B cell (primary cell): ENCODE results near the gene NAT10. TPM values are rescaled to one million over a fixed set of nuclear protein-coding genes. Genes with fewer than 3 reads are reported as not detected.

Source experiments
- ATAC-seq: fragments of 200-7000 bp; cut with Tn5 transposase; one replicate; pipeline ENCODE4 v1.10.0; 2021; ENCODE audit warnings: low read depth, mild to moderate bottlenecking, moderate number of reproducible peaks, moderate library complexity
- CTCF ChIA-PET: fragments of 350-600 bp; sonication (Branson Sonifier 250); formaldehyde crosslinking; loops from one replicate; lab custom pipeline; 2021; ENCODE audit warnings: antibody characterized with exemption, inconsistent platforms; lab: Charles Lee
- POLR2A ChIA-PET: fragments of 350-600 bp; sonication (Branson Sonifier 250); formaldehyde crosslinking; loops from one replicate; lab custom pipeline; 2021; ENCODE audit warnings: antibody characterized with exemption; lab: Charles Lee
- DNase-seq: peaks from one replicate; pipeline ENCODE4 v3.0.0; 2013
- H2AFZ ChIP-seq: 2 replicates; pipeline ENCODE4 v1.6.1; 2012; ENCODE audit warnings: mild to moderate bottlenecking, low read depth, low read length; ENCODE audit not compliant: insufficient read depth, poor library complexity, severe bottlenecking
- H3K27ac ChIP-seq, 2 donors: 1 replicate in 1 of 2; 2 replicates in 1 of 2; pipeline ENCODE4 v1.5.1; 2012 to 2013; ENCODE audit warnings: low read length in 2 of 2, mild to moderate bottlenecking in 2 of 2, moderate library complexity in 1 of 2
- H3K27me3 ChIP-seq, 4 experiments: fragments of 200-600 bp in 1 of 4; sonication (generic) in 1 of 4; replicated peaks in 1 of 4; 1 replicate in 2 of 4; 2 replicates in 2 of 4; pipeline versions ENCODE4 v1.6.1 to v1.7.0; 2013 to 2016; ENCODE audit warnings: low read length in 3 of 4, mild to moderate bottlenecking in 2 of 4, mixed read lengths in 1 of 4, moderate library complexity in 1 of 4; ENCODE audit not compliant: insufficient read depth in 4 of 4, control insufficient read depth in 3 of 4; ENCODE audit errors: control extremely low read depth in 1 of 4
- H3K36me3 ChIP-seq, 2 experiments: replicated peaks in 1 of 2; 1 replicate in 1 of 2; 2 replicates in 1 of 2; pipeline versions ENCODE4 v1.6.1 to v1.7.1; 2013; ENCODE audit warnings: low read length in 1 of 2; ENCODE audit not compliant: insufficient read depth in 2 of 2, control insufficient read depth in 1 of 2; ENCODE audit errors: control extremely low read depth in 1 of 2, extremely low read depth in 1 of 2
- H3K4me1 ChIP-seq, 2 donors: fragments of 200-600 bp in 1 of 2; sonication (generic) in 1 of 2; 1 replicate in 1 of 2; 2 replicates in 1 of 2; pipeline versions ENCODE4 v1.5.1 to v1.6.1; 2013 to 2017; ENCODE audit warnings: low read length in 2 of 2; ENCODE audit not compliant: control insufficient read depth in 2 of 2, insufficient read depth in 2 of 2
- H3K4me2 ChIP-seq: replicated peaks from 2 replicates; pipeline ENCODE3; 2012; ENCODE audit warnings: mild to moderate bottlenecking, low read depth, low read length; ENCODE audit not compliant: poor library complexity, severe bottlenecking
- H3K4me3 ChIP-seq, 5 experiments: fragments of 200-600 bp in 1 of 5; sonication (generic) in 1 of 5; 1 replicate in 3 of 5; 2 replicates in 2 of 5; pipeline versions ENCODE4 v1.5.1 to v1.7.0; 2011 to 2016; ENCODE audit warnings: low read length in 4 of 5, mild to moderate bottlenecking in 4 of 5, low read depth in 2 of 5, control low read depth in 1 of 5, moderate library complexity in 1 of 5; ENCODE audit not compliant: insufficient read depth in 1 of 5; ENCODE audit errors: control extremely low read depth in 1 of 5, extremely low read depth in 1 of 5
- H3K79me2 ChIP-seq: fragments of 200-600 bp; sonication (generic); one replicate; pipeline ENCODE4 v1.6.0; 2016; ENCODE audit warnings: low read length; ENCODE audit not compliant: control insufficient read depth, insufficient read depth
- H3K9ac ChIP-seq: fragments of 200-600 bp; sonication (generic); 2 replicates; pipeline ENCODE4 v1.6.1; 2017; ENCODE audit warnings: mild to moderate bottlenecking, low read length, moderate library complexity
- H3K9me3 ChIP-seq, 3 donors: one replicate each; pipeline versions ENCODE4 v1.6.1 to v1.7.1; 2013; ENCODE audit warnings: low read length in 2 of 3; ENCODE audit not compliant: control insufficient read depth in 2 of 3, insufficient read depth in 1 of 3; ENCODE audit errors: control extremely low read depth in 1 of 3
- H4K20me1 ChIP-seq: 2 replicates; pipeline ENCODE4 v1.6.0; 2012; ENCODE audit warnings: mild to moderate bottlenecking, low read length; ENCODE audit not compliant: insufficient read depth, control insufficient read depth, poor library complexity, severe bottlenecking
- H3K27ac Mint-ChIP-seq: one replicate; pipeline ENCODE4 v1.8.0; 2021; ENCODE audit warnings: mixed read lengths
- H3K27me3 Mint-ChIP-seq: one replicate; pipeline ENCODE4 v1.8.0; 2021; ENCODE audit warnings: mixed read lengths
- H3K4me1 Mint-ChIP-seq: one replicate; pipeline ENCODE4 v1.8.0; 2021; ENCODE audit warnings: mixed read lengths
- H3K4me3 Mint-ChIP-seq: one replicate; pipeline ENCODE4 v1.8.0; 2021; ENCODE audit warnings: mixed read lengths
- H3K9me3 Mint-ChIP-seq: one replicate; pipeline ENCODE4 v1.8.0; 2022; ENCODE audit warnings: mixed read lengths; ENCODE audit not compliant: insufficient read depth
- EZH2 ChIP-seq: IDR thresholded peaks from 2 replicates; pipeline ENCODE4 v1.6.1; 2012; ENCODE audit warnings: borderline replicate concordance, low read depth, mild to moderate bottlenecking, moderate library complexity, low read length; ENCODE audit not compliant: insufficient read depth, poor library complexity, severe bottlenecking
- WGBS: methylation state at CpG from one replicate; pipeline ENCODE4 v1.1.5; 2013; ENCODE audit warnings: missing lambda C conversion rate; ENCODE audit not compliant: insufficient coverage; 5-methylcytosine and 5-hydroxymethylcytosine counted together
- intact Hi-C: fragments of 100-400 bp; cut with micrococcal nuclease; formaldehyde crosslinking; loops from one replicate; pipeline ENCODE4 v1.10.0; 2022
- polyA plus RNA-seq: library from polyadenylated mRNA; depleted of rRNA; stranded (reverse); fragments of >200 nt; gene quantifications from 2 replicates; pipeline ENCODE4 v1.2.3, GENCODE V29; 2012
- total RNA-seq, 2 donors: library from RNA; stranded (reverse); fragments of 120-200 nt in 1 of 2; gene quantifications; 1 replicate in 1 of 2; 2 replicates in 1 of 2; pipeline versions ENCODE4 v1.2.3 to v1.2.4, GENCODE V29; 2013 to 2022
- TF ChIP-seq, protein P1 (sequence below): fragments of 200-600 bp; IDR thresholded peaks from one replicate; pipeline ENCODE4 v1.8.0; 2022; ENCODE audit warnings: antibody characterized with exemption, mild to moderate bottlenecking

Gene NAT10
- total and polyA plus RNA-seq, 2 donors (not counting 1 experiment from before 2014, with no cell fraction given) = 24.9 to 73.5 TPM

GRCh38 chr11:34178209-34178821, 72.9 kb downstream of the NAT10 start:
- Histone ChIP-seq H3K27me3 (peaks cover 0 to 6% (median 0%) of the 10 kb centered on the region in 4 experiments), H3K9me3 (no peaks in the 10 kb centered on the region), H2AFZ (no peak overlapping the region), H3K4me2 (no peak overlapping the region), H3K9ac (no peak overlapping the region), H4K20me1 (no peaks in the 10 kb centered on the region), H3K79me2 (no peaks in the 10 kb centered on the region), H3K4me1 (peaks cover 0 to 11% of the 10 kb centered on the region in 2 donors), H3K4me3 (no peak overlapping the region), H3K27ac (no peak overlapping the region), H3K36me3 (no peaks in the 10 kb centered on the region)
- no peaks in the 10 kb centered on the region for H3K9me3 Mint-ChIP-seq
- no peak overlapping the region for H3K4me3 Mint-ChIP-seq
- no peak overlapping the region for H3K27ac Mint-ChIP-seq
- ChIA-PET POLR2A (interaction anchor here (0.6 kb wide), 1 partner anchor 69 kb away, joined by 5 read pairs; no protein-coding TSS in a partner anchor), CTCF (interaction anchor here (0.7 to 1.9 kb wide), 6 partner anchors 19 to 184 kb away, joined by 3 to 9 read pairs (median 4); partner anchors contain the start of gene ABTB2)
- TF ChIP-seq, protein P1, sequence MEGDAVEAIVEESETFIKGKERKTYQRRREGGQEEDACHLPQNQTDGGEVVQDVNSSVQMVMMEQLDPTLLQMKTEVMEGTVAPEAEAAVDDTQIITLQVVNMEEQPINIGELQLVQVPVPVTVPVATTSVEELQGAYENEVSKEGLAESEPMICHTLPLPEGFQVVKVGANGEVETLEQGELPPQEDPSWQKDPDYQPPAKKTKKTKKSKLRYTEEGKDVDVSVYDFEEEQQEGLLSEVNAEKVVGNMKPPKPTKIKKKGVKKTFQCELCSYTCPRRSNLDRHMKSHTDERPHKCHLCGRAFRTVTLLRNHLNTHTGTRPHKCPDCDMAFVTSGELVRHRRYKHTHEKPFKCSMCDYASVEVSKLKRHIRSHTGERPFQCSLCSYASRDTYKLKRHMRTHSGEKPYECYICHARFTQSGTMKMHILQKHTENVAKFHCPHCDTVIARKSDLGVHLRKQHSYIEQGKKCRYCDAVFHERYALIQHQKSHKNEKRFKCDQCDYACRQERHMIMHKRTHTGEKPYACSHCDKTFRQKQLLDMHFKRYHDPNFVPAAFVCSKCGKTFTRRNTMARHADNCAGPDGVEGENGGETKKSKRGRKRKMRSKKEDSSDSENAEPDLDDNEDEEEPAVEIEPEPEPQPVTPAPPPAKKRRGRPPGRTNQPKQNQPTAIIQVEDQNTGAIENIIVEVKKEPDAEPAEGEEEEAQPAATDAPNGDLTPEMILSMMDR = no peak
- no peak for TF ChIP-seq EZH2
- ATAC-seq (no peak), DNase-seq (no peak)
- no peaks in the 10 kb centered on the region for H3K27me3 Mint-ChIP-seq
- WGBS = 94% methylated on average over 9 of the region's 10 CpGs
- H3K4me1 Mint-ChIP-seq = peaks cover 5% of the 10 kb centered on the region
- intact Hi-C loops = no loop called here

DNA sequence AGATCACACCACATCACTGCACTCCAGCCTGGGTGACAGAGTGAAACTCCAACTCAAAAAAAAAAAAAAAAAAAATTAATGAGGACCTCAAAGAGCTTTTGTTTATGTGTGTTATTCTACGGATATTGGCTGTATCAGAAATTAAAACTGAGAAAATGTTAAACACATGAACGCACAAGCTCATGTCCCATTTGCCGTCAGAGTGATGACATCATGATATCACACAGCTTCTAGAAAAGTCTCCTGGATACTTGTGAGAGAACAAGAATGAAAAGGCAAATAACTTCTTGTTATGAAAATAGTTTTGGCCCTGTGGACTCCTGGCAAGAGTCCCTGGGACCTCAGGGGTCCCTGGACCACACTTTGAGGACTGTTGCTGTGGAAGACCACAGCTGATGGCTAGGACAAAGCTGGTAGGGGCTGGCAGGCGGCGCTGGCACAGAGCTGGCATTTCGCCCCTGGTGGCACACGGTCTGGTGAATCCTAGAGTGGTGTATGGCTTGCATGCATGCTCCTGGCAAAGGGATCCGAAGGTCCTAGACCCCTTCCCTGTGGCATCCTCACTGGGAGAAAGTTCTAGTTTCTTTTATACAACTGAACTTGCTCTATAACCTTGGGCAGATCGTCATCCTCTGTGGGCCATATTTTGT, 73.7 kb downstream of the NAT10 start:
- H3K27me3 ChIP-seq = no peaks in the 10 kb centered on the region
- H3K4me1 ChIP-seq = peaks cover 0 to 6% of the 10 kb centered on the region in 2 donors
- WGBS = 100% methylated on average over 3 of the region's 9 CpGs
- no peaks in the 10 kb centered on the region for H3K9me3 ChIP-seq
- H4K20me1 ChIP-seq = no peaks in the 10 kb centered on the region
- DNase-seq (no peak), ATAC-seq (no peak)
- intact Hi-C loops = no loop called here
- no peak overlapping the region for H3K9ac ChIP-seq
- ChIA-PET POLR2A (no interaction called here), CTCF (interaction anchor here (0.5 to 1.9 kb wide), 7 partner anchors 20 to 380 kb away, joined by 3 to 9 read pairs (median 3); partner anchors contain the start of gene ABTB2)
- TF ChIP-seq EZH2 = no peak
- TF ChIP-seq, protein P1 = no peak
- H3K36me3 ChIP-seq = no peaks in the 10 kb centered on the region
- Mint-ChIP-seq H3K9me3 (no peaks in the 10 kb centered on the region), H3K27me3 (no peaks in the 10 kb centered on the region), H3K4me1 (peaks cover 3% of the 10 kb centered on the region), H3K4me3 (no peak overlapping the region), H3K27ac (no peak overlapping the region)
- no peak overlapping the region for H3K4me3 ChIP-seq
- H3K79me2 ChIP-seq = no peaks in the 10 kb centered on the region
- H3K27ac ChIP-seq = no peak overlapping the region
- H2AFZ ChIP-seq = no peak overlapping the region
- no peak overlapping the region for H3K4me2 ChIP-seq
